SK-N-MC (cell line): ENCODE results near the gene CRB1.

Experiments used
- EZH2 ChIP-seq: fragments of 200-600 bp; sonication (generic); IDR thresholded peaks from one replicate; pipeline ENCODE4 v1.6.1; 2017; ENCODE audit warnings: antibody characterized with exemption
- POLR2AphosphoS5 ChIP-seq: IDR thresholded peaks from 2 replicates; pipeline ENCODE4 v1.6.1; 2012; ENCODE audit warnings: mild to moderate bottlenecking, low read depth, low read length, borderline replicate concordance

- TF ChIP-seq EZH2 (no peak), POLR2AphosphoS5 (no peak)
Measured at GRCh38 chr1:197429372-197429771, 161.3 kb downstream of the CRB1 start.
